Measurements from ENCODE around the gene CFTR.
"Not testable (repeated sequence)": the region's sequence is repeated elsewhere in the genome, so short reads cannot be mapped to it uniquely, and the experiment has no call there.

CFTR gene

GRCh38 chr7:117502331-117502730 lies 22.5 kb downstream of the CFTR start:
- no peak for DNase-seq

- DNase-seq: no peak
Measured at GRCh38 chr7:117505238-117505637, 25.4 kb downstream of the CFTR start.

- no peak for DNase-seq
Measured at GRCh38 chr7:117508676-117509075, 28.9 kb downstream of the CFTR start.

- not testable (repeated sequence) for DNase-seq
Measured at GRCh38 chr7:117517194-117517593, 37.4 kb downstream of the CFTR start.

- DNase-seq: no peak
Measured at GRCh38 chr7:117530390-117530789, 50.6 kb downstream of the CFTR start.

- DNase-seq: no peak
Measured at GRCh38 chr7:117531595-117532244, 51.9 kb downstream of the CFTR start.

- no peak for DNase-seq
Measured at GRCh38 chr7:117538053-117538452, 58.2 kb downstream of the CFTR start.

- DNase-seq: no peak
Measured at GRCh38 chr7:117544061-117544460, 64.2 kb downstream of the CFTR start.

GRCh38 chr7:117548035-117548434 lies 68.2 kb downstream of the CFTR start:
- DNase-seq: no peak

GRCh38 chr7:117550625-117551024 lies 70.8 kb downstream of the CFTR start:
- DNase-seq: no peak

GRCh38 chr7:117552660-117553059 lies 72.8 kb downstream of the CFTR start:
- no peak for DNase-seq

- no peak for DNase-seq
Measured at GRCh38 chr7:117555260-117555659, 75.4 kb downstream of the CFTR start.

GRCh38 chr7:117559391-117559790 lies 79.6 kb downstream of the CFTR start:
- no peak for DNase-seq

GRCh38 chr7:117560030-117560429 lies 80.2 kb downstream of the CFTR start:
- no peak for DNase-seq

GRCh38 chr7:117562759-117563158 lies 82.9 kb downstream of the CFTR start:
- DNase-seq: no peak

- DNase-seq: no peak
Measured at GRCh38 chr7:117564080-117564479, 84.3 kb downstream of the CFTR start.

GRCh38 chr7:117564627-117565026 lies 84.8 kb downstream of the CFTR start:
- no peak for DNase-seq

- no peak for DNase-seq
Measured at GRCh38 chr7:117565226-117565625, 85.4 kb downstream of the CFTR start.

GRCh38 chr7:117567781-117568180 lies 88.0 kb downstream of the CFTR start:
- DNase-seq: no peak

- DNase-seq: no peak
Measured at GRCh38 chr7:117572856-117573620, 93.2 kb downstream of the CFTR start.

GRCh38 chr7:117581424-117581823 lies 101.6 kb downstream of the CFTR start:
- no peak for DNase-seq

GRCh38 chr7:117582219-117582704 lies 102.4 kb downstream of the CFTR start:
- no peak for DNase-seq

- DNase-seq: no peak
Measured at GRCh38 chr7:117587931-117588330, 108.1 kb downstream of the CFTR start.

GRCh38 chr7:117588352-117588794 lies 108.5 kb downstream of the CFTR start:
- no peak for DNase-seq
